Keratinocyte (primary cell): ENCODE data around the gene CCDC171. TPM values are rescaled to one million over a fixed set of nuclear protein-coding genes. Genes with fewer than 3 reads are reported as not detected.

Source experiments
- DNase-seq: peaks from one replicate; pipeline ENCODE4 v3.0.0-alpha.2; 2011; ENCODE audit warnings: low read depth, missing footprints, low spot score
- FAIRE-seq: peaks from 2 replicates; lab custom pipeline; 2011; peaks lifted over from hg19 to GRCh38; lab: Jason Lieb, UNC
- H2AFZ ChIP-seq: 2 replicates; pipeline ENCODE4 v1.6.0; 2012; ENCODE audit warnings: low read length, control low read depth, inconsistent platforms; ENCODE audit not compliant: control insufficient read depth
- H3K27ac ChIP-seq: 2 replicates; pipeline ENCODE4 v1.5.1; 2011; ENCODE audit warnings: low read length; ENCODE audit not compliant: control insufficient read depth, insufficient read depth
- H3K27me3 ChIP-seq: 3 replicates; pipeline ENCODE4 v1.6.0; 2011; ENCODE audit warnings: low read length; ENCODE audit not compliant: control insufficient read depth, insufficient read depth; ENCODE audit errors: extremely low read depth
- H3K36me3 ChIP-seq, 2 experiments: 2 replicates in 1 of 2; 3 replicates in 1 of 2; pipeline ENCODE4 v1.5.1; 2011; ENCODE audit warnings: low read length in 2 of 2, mild to moderate bottlenecking in 1 of 2; ENCODE audit not compliant: control insufficient read depth in 2 of 2, insufficient read depth in 2 of 2; ENCODE audit errors: extremely low read depth in 1 of 2
- H3K4me1 ChIP-seq: 3 replicates; pipeline ENCODE4 v1.5.1; 2011; ENCODE audit warnings: low read length; ENCODE audit not compliant: control insufficient read depth, insufficient read depth; ENCODE audit errors: extremely low read depth
- H3K4me2 ChIP-seq: 3 replicates; pipeline ENCODE4 v1.6.0; 2011; ENCODE audit warnings: low read depth, low read length; ENCODE audit not compliant: control insufficient read depth, insufficient read depth; ENCODE audit errors: extremely low read depth
- H3K4me3 ChIP-seq, 3 experiments: fragments of 200-600 bp in 1 of 3; sonication (generic) in 1 of 3; 2 replicates in 2 of 3; 3 replicates in 1 of 3; pipeline ENCODE4 v1.5.1; 2011 to 2016; ENCODE audit warnings: low read length in 3 of 3, mild to moderate bottlenecking in 3 of 3, control low read depth in 2 of 3, inconsistent platforms in 1 of 3, low read depth in 1 of 3, mixed read lengths in 1 of 3, mixed run types in 1 of 3, moderate library complexity in 1 of 3; ENCODE audit not compliant: control insufficient read depth in 2 of 3, insufficient read depth in 2 of 3; ENCODE audit errors: extremely low read depth in 1 of 3
- H3K79me2 ChIP-seq: 2 replicates; pipeline ENCODE4 v1.6.0; 2012; ENCODE audit warnings: low read length; ENCODE audit not compliant: control insufficient read depth, insufficient read depth
- H3K9ac ChIP-seq: 3 replicates; pipeline ENCODE4 v1.6.0; 2011; ENCODE audit warnings: low read length; ENCODE audit not compliant: control insufficient read depth, insufficient read depth; ENCODE audit errors: extremely low read depth
- H3K9me1 ChIP-seq: 3 replicates; pipeline ENCODE4 v1.6.0; 2011; ENCODE audit warnings: low read length; ENCODE audit not compliant: control insufficient read depth, insufficient read depth; ENCODE audit errors: extremely low read depth
- H3K9me3 ChIP-seq: 2 replicates; pipeline ENCODE4 v1.5.1; 2012; ENCODE audit warnings: low read depth, low read length; ENCODE audit not compliant: control insufficient read depth
- H4K20me1 ChIP-seq: 3 replicates; pipeline ENCODE4 v1.6.0; 2011; ENCODE audit warnings: low read length; ENCODE audit not compliant: control insufficient read depth, insufficient read depth; ENCODE audit errors: extremely low read depth
- EZH2 ChIP-seq: IDR thresholded peaks from one replicate; pipeline ENCODE4 v1.6.1; 2012; ENCODE audit warnings: inconsistent platforms, mild to moderate bottlenecking, low read length, moderate library complexity
- dilution Hi-C: fragments of 300-500 bp; cut with MboI; formaldehyde crosslinking; loops from one replicate; pipeline ENCODE4 v1.7.0; 2020; ENCODE audit warnings: low sequenced_read_pairs; ENCODE audit not compliant: extremely low pct_ligation_motif_present
- polyA plus RNA-seq, 5 experiments: library from polyadenylated mRNA; depleted of rRNA in 3 of 5; stranded (reverse) in 3 of 5; stranded (forward) in 1 of 5; unstranded in 1 of 5; fragments of >200 nt; gene quantifications; 1 replicate in 1 of 5; 2 replicates in 3 of 5; 3 replicates in 1 of 5; pipeline versions ENCODE4 v1.2.1 to v1.2.3, GENCODE V29; 2011 to 2012; ENCODE audit warnings: missing spikeins in 2 of 5, low read depth in 1 of 5, low replicate concordance in 1 of 5
- TF ChIP-seq, protein P1 (sequence below), 3 experiments: IDR thresholded peaks in 1 of 3; conservative IDR thresholded peaks in 1 of 3; optimal IDR thresholded peaks in 1 of 3; 2 replicates in 2 of 3; 3 replicates in 1 of 3; pipeline versions ENCODE3 to v1.5.1; 2011; ENCODE audit warnings: low read length in 3 of 3, mild to moderate bottlenecking in 3 of 3, moderate library complexity in 2 of 3, control low read depth in 1 of 3, inconsistent platforms in 1 of 3; ENCODE audit not compliant: insufficient read depth in 2 of 3; ENCODE audit errors: extremely low read depth in 1 of 3

The CCDC171 gene
- polyA plus RNA-seq, 1 donor (not counting 4 experiments of a cell fraction or from before 2014, with no cell fraction given): 0.46 TPM

DNA sequence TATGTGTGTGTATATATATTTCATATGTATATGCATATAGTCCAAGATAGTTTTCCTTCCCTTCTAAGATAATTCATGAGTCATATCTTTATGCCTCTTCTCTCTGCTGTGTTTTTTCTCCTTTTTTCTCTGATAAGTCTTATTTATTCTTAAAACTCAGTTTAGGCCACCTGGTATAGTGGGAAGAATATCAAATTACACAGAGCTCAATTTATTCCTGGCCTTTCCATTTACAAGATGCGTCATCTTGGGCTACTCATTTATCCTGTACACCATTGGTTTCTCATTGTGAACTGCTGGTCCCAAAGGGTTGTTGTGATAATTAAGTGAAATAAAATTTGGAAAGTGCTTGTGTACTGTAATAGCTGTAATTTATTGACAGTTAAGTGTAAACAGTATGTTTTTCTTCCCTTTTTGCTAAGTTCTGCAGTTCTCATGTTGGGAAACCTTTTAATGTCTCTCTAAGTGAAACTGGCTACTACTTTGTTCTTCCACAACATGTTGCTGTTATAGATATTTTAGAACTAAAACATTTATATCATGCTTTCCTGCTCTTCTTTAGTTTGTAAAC is 19.4 kb downstream of the CCDC171 start:
- Histone ChIP-seq H2AFZ (no peak overlapping the region), H3K4me1 (no peaks in the 10 kb centered on the region), H3K79me2 (no peaks in the 10 kb centered on the region), H3K27ac (no peak overlapping the region), H3K9ac (no peak overlapping the region), H3K4me3 (no peak overlapping the region), H3K9me3 (no peaks in the 10 kb centered on the region), H3K4me2 (no peak overlapping the region), H3K36me3 (no peaks in the 10 kb centered on the region), H3K9me1 (no peaks in the 10 kb centered on the region), H3K27me3 (no peaks in the 10 kb centered on the region), H4K20me1 (no peaks in the 10 kb centered on the region)
- DNase-seq (no peak), FAIRE-seq (no peak)
- dilution Hi-C loops: no loop called here
- TF ChIP-seq EZH2: no peak
- TF ChIP-seq, protein P1, sequence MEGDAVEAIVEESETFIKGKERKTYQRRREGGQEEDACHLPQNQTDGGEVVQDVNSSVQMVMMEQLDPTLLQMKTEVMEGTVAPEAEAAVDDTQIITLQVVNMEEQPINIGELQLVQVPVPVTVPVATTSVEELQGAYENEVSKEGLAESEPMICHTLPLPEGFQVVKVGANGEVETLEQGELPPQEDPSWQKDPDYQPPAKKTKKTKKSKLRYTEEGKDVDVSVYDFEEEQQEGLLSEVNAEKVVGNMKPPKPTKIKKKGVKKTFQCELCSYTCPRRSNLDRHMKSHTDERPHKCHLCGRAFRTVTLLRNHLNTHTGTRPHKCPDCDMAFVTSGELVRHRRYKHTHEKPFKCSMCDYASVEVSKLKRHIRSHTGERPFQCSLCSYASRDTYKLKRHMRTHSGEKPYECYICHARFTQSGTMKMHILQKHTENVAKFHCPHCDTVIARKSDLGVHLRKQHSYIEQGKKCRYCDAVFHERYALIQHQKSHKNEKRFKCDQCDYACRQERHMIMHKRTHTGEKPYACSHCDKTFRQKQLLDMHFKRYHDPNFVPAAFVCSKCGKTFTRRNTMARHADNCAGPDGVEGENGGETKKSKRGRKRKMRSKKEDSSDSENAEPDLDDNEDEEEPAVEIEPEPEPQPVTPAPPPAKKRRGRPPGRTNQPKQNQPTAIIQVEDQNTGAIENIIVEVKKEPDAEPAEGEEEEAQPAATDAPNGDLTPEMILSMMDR (optimal IDR thresholded peaks at IDR 0.05 in 1 of 3, IDR thresholded peaks at IDR 0.05 in 1 of 3, conservative IDR thresholded peaks at IDR 0.05 in 1 of 3; ENCODE audit: extremely low read depth in 1 of 3, insufficient read depth in 2 of 3, low read length in 3 of 3): no peak

DNA sequence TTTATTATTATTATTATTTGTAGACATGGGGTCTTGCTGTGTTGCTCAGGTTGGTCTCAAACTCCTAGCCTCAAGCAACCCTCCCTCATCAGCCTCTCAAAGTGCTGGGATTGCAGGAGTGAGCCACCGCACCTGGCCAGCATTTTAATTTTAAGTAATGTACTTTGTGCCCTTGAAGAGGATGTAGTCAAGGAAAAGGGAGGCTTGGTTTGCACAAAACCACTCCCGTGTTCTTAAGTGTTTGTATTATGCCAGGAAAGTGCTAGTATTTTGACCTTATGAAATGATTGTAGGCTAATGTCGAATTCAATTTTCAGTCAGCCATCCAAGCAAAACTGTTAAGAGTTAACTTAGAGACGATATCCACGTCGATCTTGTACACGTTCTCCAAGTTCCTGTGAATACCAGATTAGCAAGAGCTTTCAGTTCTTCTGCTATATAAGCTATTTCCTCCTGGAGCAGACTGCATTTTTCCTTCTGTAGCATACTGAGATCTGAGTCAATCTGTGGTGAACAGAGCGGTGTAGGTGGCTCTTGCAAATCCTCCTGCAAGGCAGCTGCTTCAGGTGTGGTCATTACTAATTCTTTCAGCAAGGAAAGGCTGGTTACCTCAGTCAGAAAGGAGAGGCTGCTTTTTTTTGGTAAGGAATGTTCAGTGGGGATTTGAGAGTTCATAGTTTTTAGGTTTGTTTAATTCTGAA is 23.7 kb downstream of the CCDC171 start:
- Histone ChIP-seq H3K9me3 (no peaks in the 10 kb centered on the region), H3K27me3 (no peaks in the 10 kb centered on the region), H3K36me3 (no peaks in the 10 kb centered on the region), H3K9ac (no peak overlapping the region), H3K4me3 (no peak overlapping the region), H4K20me1 (no peaks in the 10 kb centered on the region), H3K27ac (no peak overlapping the region), H3K4me1 (no peaks in the 10 kb centered on the region), H2AFZ (no peak overlapping the region), H3K9me1 (no peaks in the 10 kb centered on the region), H3K79me2 (no peaks in the 10 kb centered on the region), H3K4me2 (no peak overlapping the region)
- dilution Hi-C loops: no loop called here
- TF ChIP-seq, protein P1 (optimal IDR thresholded peaks at IDR 0.05 in 1 of 3, IDR thresholded peaks at IDR 0.05 in 1 of 3, conservative IDR thresholded peaks at IDR 0.05 in 1 of 3; ENCODE audit: extremely low read depth in 1 of 3, insufficient read depth in 2 of 3, low read length in 3 of 3): no peak
- no peak for TF ChIP-seq EZH2
- DNase-seq (no peak), FAIRE-seq (peak; percentile 39)
